Smooth muscle cell (in vitro differentiated cells): ENCODE measurements around the gene ANTKMT. TPM values are rescaled to one million over a fixed set of nuclear protein-coding genes. Genes with fewer than 3 reads are reported as not detected.

ENCODE experiments used
- DNase-seq: peaks from one replicate; lab custom pipeline; 2025; ENCODE audit not compliant: unreplicated experiment; lab: John Stamatoyannopoulos, UW
- H2AFZ ChIP-seq: fragments of 200-600 bp; sonication (generic); 2 replicates; pipeline ENCODE4 v1.6.0; 2016; ENCODE audit warnings: antibody characterized with exemption, low read depth, mild to moderate bottlenecking
- H3F3A ChIP-seq: fragments of 200-600 bp; sonication (generic); 2 replicates; pipeline ENCODE4 v1.6.0; 2017; ENCODE audit warnings: antibody characterized with exemption, low read depth
- H3K27ac ChIP-seq: fragments of 200-600 bp; sonication (generic); 2 replicates; pipeline ENCODE4 v1.5.1; 2016; ENCODE audit warnings: low read depth, mild to moderate bottlenecking
- H3K27me3 ChIP-seq: fragments of 200-600 bp; sonication (generic); 2 replicates; pipeline ENCODE4 v1.6.1; 2016; ENCODE audit warnings: low read depth, mild to moderate bottlenecking
- H3K36me3 ChIP-seq: fragments of 200-600 bp; sonication (generic); 2 replicates; pipeline ENCODE4 v1.5.1; 2016; ENCODE audit warnings: low read depth
- H3K4me1 ChIP-seq: fragments of 200-600 bp; sonication (generic); 2 replicates; pipeline ENCODE4 v1.5.1; 2016; ENCODE audit warnings: low read depth
- H3K4me2 ChIP-seq: fragments of 200-600 bp; sonication (generic); 2 replicates; pipeline ENCODE4 v1.6.0; 2016; ENCODE audit warnings: mild to moderate bottlenecking
- H3K4me3 ChIP-seq: fragments of 200-600 bp; sonication (generic); 2 replicates; pipeline ENCODE4 v1.5.1; 2016; ENCODE audit warnings: mild to moderate bottlenecking
- H3K79me2 ChIP-seq: fragments of 200-600 bp; sonication (generic); 2 replicates; pipeline ENCODE4 v1.6.0; 2016; ENCODE audit warnings: low read depth, mild to moderate bottlenecking
- H3K9ac ChIP-seq: fragments of 200-600 bp; sonication (generic); 2 replicates; pipeline ENCODE4 v1.6.0; 2016; ENCODE audit warnings: low read depth
- H3K9me3 ChIP-seq: fragments of 200-600 bp; sonication (generic); replicated peaks from 2 replicates; pipeline ENCODE4 v1.5.1; 2016; ENCODE audit warnings: low read depth
- H4K20me1 ChIP-seq: fragments of 200-600 bp; sonication (generic); 2 replicates; pipeline ENCODE4 v1.6.0; 2016; ENCODE audit warnings: low read depth
- CTCF ChIP-seq: fragments of 200-600 bp; sonication (generic); IDR thresholded peaks from 2 replicates; pipeline ENCODE4 v1.5.1; 2017; ENCODE audit warnings: borderline replicate concordance, mild to moderate bottlenecking, antibody characterized with exemption; ENCODE audit not compliant: insufficient read depth, poor library complexity, severe bottlenecking
- WGBS: methylation state at CpG from one replicate; pipeline ENCODE4 v1.1.7; 2016; ENCODE audit warnings: low lambda C conversion rate; 5-methylcytosine and 5-hydroxymethylcytosine counted together
- polyA plus RNA-seq: library from polyadenylated mRNA; unstranded; fragments of >200 nt; fragmentation: Nextera tagmentation; extraction: Ambion mirVana; gene quantifications from 2 replicates; pipeline ENCODE4 v1.2.1, GENCODE V29; 2016
- total RNA-seq: library from RNA; depleted of rRNA; stranded (reverse); fragments of >200 nt; gene quantifications from 2 replicates; pipeline ENCODE4 v1.2.3, GENCODE V29; 2014

The ANTKMT gene
- total and polyA plus RNA-seq, 2 experiments from 2014 or later, result 15.6 to 39.8 TPM

DNA sequence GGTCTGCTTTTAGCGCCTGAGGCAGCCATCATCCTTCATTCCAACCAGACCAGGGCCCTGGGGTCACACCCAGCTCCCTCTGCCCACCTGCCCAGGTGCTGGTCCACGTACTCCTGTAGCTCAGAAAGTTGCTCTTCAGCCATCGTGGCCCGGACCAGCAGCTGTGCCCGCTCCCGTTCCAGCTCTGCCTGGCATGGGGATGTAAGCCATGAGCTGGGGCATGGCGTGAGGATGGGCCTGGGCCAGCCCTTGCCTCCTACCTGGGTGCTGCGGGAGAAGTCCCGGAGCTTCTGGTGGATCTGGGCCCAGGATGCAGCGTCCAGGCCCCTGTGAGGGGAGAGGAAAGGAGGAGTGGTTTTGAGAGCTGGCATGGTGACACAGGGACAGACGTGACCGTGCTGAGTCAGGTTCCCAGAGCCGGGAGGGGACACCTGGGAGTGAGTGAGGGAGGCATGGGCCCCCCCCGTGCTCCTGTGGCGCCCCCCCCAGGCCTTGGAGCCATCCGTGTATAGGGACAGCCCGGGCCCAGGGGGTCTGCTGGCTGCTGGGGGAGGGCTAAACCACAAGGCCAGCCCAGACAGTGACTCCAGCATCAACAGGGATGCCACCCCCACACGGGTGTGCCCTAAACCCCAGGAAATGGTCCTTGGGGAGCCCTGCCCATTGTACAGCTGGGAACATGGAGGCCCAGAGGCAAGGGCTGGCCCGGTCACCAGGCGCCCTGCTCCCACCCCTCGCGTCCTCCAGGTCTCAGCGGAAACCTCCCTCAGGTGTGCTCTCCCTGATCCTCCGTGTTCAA lies 2.1 kb downstream of the ANTKMT start:
- no peak overlapping the region for H3K4me2 ChIP-seq
- H3F3A ChIP-seq, result peaks cover 4% of the 10 kb centered on the region
- H3K4me1 ChIP-seq, result peaks cover 12% of the 10 kb centered on the region
- peaks cover 10% of the 10 kb centered on the region for H4K20me1 ChIP-seq
- DNase-seq, result no peak
- no peak overlapping the region for H2AFZ ChIP-seq
- WGBS, result 96% methylated on average over 23 of the region's 24 CpGs
- no peak overlapping the region for H3K9ac ChIP-seq
- TF ChIP-seq CTCF, result no peak
- no peaks in the 10 kb centered on the region for H3K9me3 ChIP-seq
- no peaks in the 10 kb centered on the region for H3K27me3 ChIP-seq
- H3K4me3 ChIP-seq, result no peak overlapping the region
- no peak overlapping the region for H3K27ac ChIP-seq
- H3K36me3 ChIP-seq, result no peaks in the 10 kb centered on the region
- no peaks in the 10 kb centered on the region for H3K79me2 ChIP-seq

DNA sequence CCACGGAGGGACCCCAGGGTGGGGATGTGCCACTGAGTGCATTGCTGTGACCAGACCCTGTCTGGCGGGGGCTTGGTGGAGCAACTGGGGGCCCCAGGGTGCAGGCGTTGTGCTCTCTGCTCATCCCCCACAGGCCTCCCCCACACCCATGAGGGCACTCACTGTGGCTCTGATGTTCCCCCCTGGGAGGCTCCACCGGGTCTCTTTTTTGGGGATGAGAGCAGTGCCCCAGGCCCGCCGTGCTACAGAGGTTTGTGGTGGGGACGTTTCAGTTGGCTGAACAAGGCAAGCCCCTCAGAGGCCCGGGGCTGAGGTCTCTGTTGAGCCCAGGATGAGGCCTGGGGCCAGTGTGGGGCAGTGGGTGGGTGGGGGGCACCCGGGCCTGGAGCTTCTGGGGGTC lies 2.7 kb downstream of the ANTKMT start:
- Histone ChIP-seq H3F3A (peaks cover 4% of the 10 kb centered on the region), H3K4me3 (no peak overlapping the region), H3K4me1 (peaks cover 15% of the 10 kb centered on the region), H4K20me1 (peaks cover 10% of the 10 kb centered on the region), H3K9me3 (no peaks in the 10 kb centered on the region), H2AFZ (no peak overlapping the region), H3K27me3 (no peaks in the 10 kb centered on the region), H3K4me2 (no peak overlapping the region), H3K79me2 (no peaks in the 10 kb centered on the region), H3K36me3 (no peaks in the 10 kb centered on the region), H3K9ac (no peak overlapping the region), H3K27ac (no peak overlapping the region)
- TF ChIP-seq CTCF, result no peak
- WGBS, result 94% methylated on average over 9 of the region's 9 CpGs
- DNase-seq, result no peak

DNA sequence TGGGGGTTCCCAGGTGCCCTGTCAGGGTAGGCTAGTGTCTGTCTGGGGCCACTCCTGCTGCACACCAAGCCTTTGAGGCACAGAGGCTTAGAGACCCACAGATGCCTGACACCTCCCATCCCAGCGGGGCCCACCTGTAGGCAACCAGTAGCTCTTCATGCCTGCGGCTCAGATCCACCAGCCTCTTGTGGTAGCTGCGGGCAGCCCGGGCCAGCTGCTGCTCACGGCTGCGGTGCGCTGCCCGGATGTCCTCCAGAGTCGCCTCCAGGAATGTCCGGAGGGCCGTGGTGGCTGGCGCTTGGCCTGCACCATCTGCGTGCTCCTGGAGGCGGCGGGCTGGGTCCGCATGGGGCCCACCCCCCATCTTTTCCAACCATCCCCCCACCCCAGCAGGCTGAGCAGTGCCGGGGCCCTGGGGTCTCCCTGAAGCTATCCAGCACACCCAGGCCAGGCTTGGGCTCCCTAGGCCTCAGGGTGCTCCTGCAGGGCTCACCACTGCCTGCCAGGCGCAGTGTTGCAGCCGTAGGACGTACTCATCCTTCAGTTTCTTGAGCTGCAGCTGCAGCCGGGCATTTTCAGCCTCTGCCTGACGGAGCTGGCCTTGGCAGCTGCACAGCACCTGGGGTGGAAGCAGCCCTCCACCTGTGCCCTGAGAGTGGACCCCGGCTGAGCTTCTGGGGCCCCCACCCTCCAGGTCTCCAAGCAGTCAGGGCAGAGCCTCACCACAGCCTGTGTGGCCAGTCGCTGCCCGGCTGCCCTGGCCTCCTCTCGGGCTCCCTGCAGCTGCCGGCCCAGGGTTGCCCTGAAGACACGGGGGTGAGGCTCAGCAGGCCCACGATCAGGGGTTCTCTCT lies 3.5 kb downstream of the ANTKMT start:
- Histone ChIP-seq H3K4me2 (no peak overlapping the region), H3K36me3 (no peaks in the 10 kb centered on the region), H3K9ac (no peak overlapping the region), H3F3A (peaks cover 4% of the 10 kb centered on the region), H2AFZ (no peak overlapping the region), H3K4me1 (peaks cover 15% of the 10 kb centered on the region), H4K20me1 (peaks cover 10% of the 10 kb centered on the region), H3K27ac (no peak overlapping the region), H3K9me3 (no peaks in the 10 kb centered on the region), H3K79me2 (no peaks in the 10 kb centered on the region), H3K27me3 (no peaks in the 10 kb centered on the region), H3K4me3 (no peak overlapping the region)
- 92% methylated on average over 28 of the region's 29 CpGs for WGBS
- DNase-seq, result no peak
- TF ChIP-seq CTCF, result no peak
